H1 (cell line): ENCODE measurements around the gene GFPT1. TPM values are rescaled to one million over a fixed set of nuclear protein-coding genes. Genes with fewer than 3 reads are reported as not detected.

Experiments
- CTCF ChIA-PET: fragments of 300-600 bp; sonication (Branson Sonifier 250); formaldehyde crosslinking; loops from one replicate; lab custom pipeline; 2021; ENCODE audit not compliant: partially characterized antibody; lab: Charles Lee
- POLR2A ChIA-PET: fragments of 300-600 bp; sonication (Branson Sonifier 250); formaldehyde crosslinking; loops from one replicate; lab custom pipeline; 2021; ENCODE audit warnings: inconsistent platforms; ENCODE audit not compliant: partially characterized antibody; lab: Charles Lee
- DNase-seq, 2 experiments: peaks; one replicate each; pipeline versions ENCODE4 v3.0.0 to v3.0.0-alpha.2; 2010 to 2022; ENCODE audit warnings: low spot score in 2 of 2, low read depth in 1 of 2, mixed read lengths in 1 of 2
- FAIRE-seq: peaks from 2 replicates; lab custom pipeline; 2011; peaks lifted over from hg19 to GRCh38; lab: Jason Lieb, UNC
- H2AFZ ChIP-seq: 2 replicates; pipeline ENCODE4 v1.8.1; 2012; ENCODE audit warnings: low read length, inconsistent platforms
- H2AK5ac ChIP-seq: 2 replicates; pipeline ENCODE4 v1.6.1; 2013; ENCODE audit warnings: low read depth, low read length
- H2BK120ac ChIP-seq: replicated peaks from 2 replicates; pipeline ENCODE3; 2013; ENCODE audit warnings: low read depth, low read length, inconsistent platforms
- H2BK12ac ChIP-seq: 2 replicates; pipeline ENCODE4 v1.6.1; 2013; ENCODE audit warnings: low read depth, low read length
- H2BK15ac ChIP-seq: 2 replicates; pipeline ENCODE4 v1.6.1; 2013; ENCODE audit warnings: low read length
- H2BK20ac ChIP-seq: 2 replicates; pipeline ENCODE4 v1.6.1; 2013; ENCODE audit warnings: low read length
- H2BK5ac ChIP-seq: 2 replicates; pipeline ENCODE4 v1.6.1; 2013; ENCODE audit warnings: low read depth, low read length
- H3K14ac ChIP-seq: 2 replicates; pipeline ENCODE4 v1.6.1; 2013; ENCODE audit warnings: inconsistent platforms; ENCODE audit not compliant: insufficient read length
- H3K18ac ChIP-seq: 2 replicates; pipeline ENCODE4 v1.6.1; 2013; ENCODE audit warnings: low read length; ENCODE audit errors: extremely low read depth
- H3K23ac ChIP-seq: 2 replicates; pipeline ENCODE4 v1.6.1; 2013; ENCODE audit warnings: inconsistent platforms; ENCODE audit not compliant: insufficient read length
- H3K23me2 ChIP-seq: 2 replicates; pipeline ENCODE4 v1.6.1; 2013; ENCODE audit warnings: low read depth, low read length
- H3K27ac ChIP-seq: 2 replicates; pipeline ENCODE4 v1.6.1; 2011; ENCODE audit warnings: low read depth, low read length, inconsistent platforms
- H3K27me3 ChIP-seq, 4 experiments: replicated peaks in 1 of 4; 1 replicate in 1 of 4; 2 replicates in 3 of 4; pipeline versions ENCODE4 v1.6.1 to v1.8.1; 2011 to 2013; ENCODE audit warnings: low read length in 3 of 4, mild to moderate bottlenecking in 3 of 4, inconsistent platforms in 2 of 4, mixed read lengths in 2 of 4, moderate library complexity in 1 of 4; ENCODE audit not compliant: control insufficient read depth in 3 of 4, insufficient read depth in 3 of 4; ENCODE audit errors: extremely low read depth in 1 of 4
- H3K36me3 ChIP-seq, 4 experiments: 2 replicates each; pipeline versions ENCODE4 v1.6.1 to v1.8.1; 2011 to 2013; ENCODE audit warnings: mild to moderate bottlenecking in 4 of 4, low read length in 3 of 4, moderate library complexity in 2 of 4, control low read depth in 1 of 4, inconsistent platforms in 1 of 4; ENCODE audit not compliant: insufficient read depth in 4 of 4, control insufficient read depth in 2 of 4
- H3K4ac ChIP-seq: replicated peaks from 2 replicates; pipeline ENCODE3; 2013; ENCODE audit warnings: low read length, low read depth, mixed read lengths, inconsistent platforms; ENCODE audit not compliant: insufficient read length
- H3K4me1 ChIP-seq, 4 experiments: replicated peaks in 1 of 4; 1 replicate in 1 of 4; 2 replicates in 3 of 4; pipeline versions ENCODE4 v1.6.1 to v1.8.1; 2011 to 2013; ENCODE audit warnings: low read length in 3 of 4, inconsistent platforms in 2 of 4, mixed read lengths in 1 of 4; ENCODE audit not compliant: insufficient read depth in 4 of 4, control insufficient read depth in 3 of 4
- H3K4me2 ChIP-seq, 2 experiments: 2 replicates each; pipeline versions ENCODE4 v1.6.1 to v1.8.1; 2011 to 2013; ENCODE audit warnings: low read depth in 2 of 2, low read length in 2 of 2, control low read depth in 1 of 2, inconsistent platforms in 1 of 2, mild to moderate bottlenecking in 1 of 2; ENCODE audit not compliant: insufficient read depth in 1 of 2
- H3K4me3 ChIP-seq, 4 experiments: fragments of 200-600, 300-600 bp in 1 of 4; sonication (generic), shearing (Covaris generic), sonication (Bioruptor Twin) in 1 of 4; 2 replicates each; pipeline versions ENCODE4 v1.5.1 to v1.8.1; 2011 to 2016; ENCODE audit warnings: low read length in 4 of 4, low read depth in 3 of 4, control low read depth in 2 of 4, inconsistent platforms in 2 of 4, mild to moderate bottlenecking in 2 of 4, mixed read lengths in 1 of 4, moderate library complexity in 1 of 4; ENCODE audit not compliant: insufficient read depth in 2 of 4; ENCODE audit errors: extremely low read depth in 1 of 4
- H3K56ac ChIP-seq: replicated peaks from 2 replicates; pipeline ENCODE3; 2013; ENCODE audit warnings: low read depth, mild to moderate bottlenecking, mixed read lengths, low read length, inconsistent platforms; ENCODE audit not compliant: insufficient read length
- H3K79me1 ChIP-seq: 2 replicates; pipeline ENCODE4 v1.6.1; 2013; ENCODE audit warnings: low read depth, low read length, control low read depth
- H3K79me2 ChIP-seq, 2 experiments: 2 replicates each; pipeline versions ENCODE4 v1.6.1 to v1.8.1; 2012 to 2013; ENCODE audit warnings: low read length in 2 of 2, mild to moderate bottlenecking in 2 of 2, inconsistent platforms in 1 of 2; ENCODE audit not compliant: insufficient read depth in 2 of 2, control insufficient read depth in 1 of 2
- H3K9ac ChIP-seq, 4 experiments: replicated peaks in 1 of 4; 1 replicate in 1 of 4; 2 replicates in 3 of 4; pipeline versions ENCODE4 v1.6.1 to v1.8.1; 2011 to 2013; ENCODE audit warnings: low read depth in 3 of 4, low read length in 3 of 4, control low read depth in 2 of 4, mild to moderate bottlenecking in 2 of 4, moderate library complexity in 2 of 4, inconsistent platforms in 1 of 4; ENCODE audit errors: extremely low read depth in 1 of 4
- H3K9me3 ChIP-seq, 2 experiments: 2 replicates each; pipeline versions ENCODE4 v1.6.1 to v1.8.1; 2012 to 2013; ENCODE audit warnings: mild to moderate bottlenecking in 2 of 2, moderate library complexity in 2 of 2, control low read depth in 1 of 2, inconsistent platforms in 1 of 2, low read depth in 1 of 2, low read length in 1 of 2, mixed read lengths in 1 of 2; ENCODE audit not compliant: insufficient read depth in 2 of 2
- H4K20me1 ChIP-seq, 2 experiments: replicated peaks in 1 of 2; 2 replicates each; pipeline versions ENCODE3 to v1.8.1; 2011 to 2013; ENCODE audit warnings: inconsistent platforms in 2 of 2, low read length in 2 of 2, mild to moderate bottlenecking in 1 of 2; ENCODE audit not compliant: insufficient read depth in 2 of 2, control insufficient read depth in 1 of 2
- H4K5ac ChIP-seq: 2 replicates; pipeline ENCODE4 v1.6.1; 2013; ENCODE audit warnings: low read length, low read depth, mixed read lengths, inconsistent platforms; ENCODE audit not compliant: insufficient read length
- H4K8ac ChIP-seq: 2 replicates; pipeline ENCODE4 v1.8.0; 2013; ENCODE audit warnings: mild to moderate bottlenecking, moderate library complexity, low read length, inconsistent platforms; ENCODE audit not compliant: insufficient read depth; ENCODE audit errors: extremely low read depth
- H4K91ac ChIP-seq: replicated peaks from 2 replicates; pipeline ENCODE3; 2013; ENCODE audit warnings: low read length, mixed read lengths, inconsistent platforms; ENCODE audit not compliant: insufficient read length
- CBX5 ChIP-seq: fragments of 300-800, 300-1000 bp; sonication (generic); IDR thresholded peaks from 2 replicates; pipeline ENCODE4 v1.7.1; 2016; ENCODE audit warnings: antibody characterized with exemption, low read length, low read depth
- EGR1 ChIP-seq: IDR thresholded peaks from 2 replicates; pipeline ENCODE4 v1.6.1; 2011; ENCODE audit warnings: low read depth, low read length, borderline replicate concordance
- MAFK ChIP-seq: IDR thresholded peaks from 2 replicates; pipeline ENCODE4 v1.6.1; 2012; ENCODE audit warnings: low read depth, mild to moderate bottlenecking, improper control_type of control experiment, low read length
- SP2 ChIP-seq: IDR thresholded peaks from 2 replicates; pipeline ENCODE4 v1.6.1; 2012; ENCODE audit warnings: mild to moderate bottlenecking, low read length, inconsistent platforms
- TAF7 ChIP-seq: optimal IDR thresholded peaks from 2 replicates; pipeline ENCODE3; 2011; ENCODE audit warnings: low read depth, mild to moderate bottlenecking, inconsistent platforms, low read length, moderate library complexity, borderline replicate concordance
- WGBS, 2 experiments: shearing (Covaris generic) in 1 of 2; methylation state at CpG; one replicate each; pipeline versions ENCODE4 v1.1.6 to v1.1.7; 2013 to 2015; ENCODE audit warnings: low lambda C conversion rate in 2 of 2, mixed read lengths in 2 of 2, inconsistent platforms in 1 of 2, low coverage in 1 of 2, missing lambda C conversion rate in 1 of 2; ENCODE audit not compliant: insufficient replicate concordance in 2 of 2, insufficient coverage in 1 of 2, insufficient read length in 1 of 2; ENCODE audit errors: extremely low coverage in 1 of 2, missing lambda C conversion rate in 1 of 2; 5-methylcytosine and 5-hydroxymethylcytosine counted together
- polyA plus RNA-seq, 7 experiments: library from polyadenylated mRNA; depleted of rRNA in 3 of 7; stranded (reverse) in 5 of 7; unstranded in 2 of 7; fragments of >200 nt in 5 of 7; fragments of 200-250 nt in 2 of 7; gene quantifications; 1 replicate in 5 of 7; 2 replicates in 1 of 7; 4 replicates in 1 of 7; pipeline versions ENCODE4 v1.2.1 to v1.2.3, GENCODE V29; 2011 to 2013; ENCODE audit warnings: missing spikeins in 2 of 7, mixed read lengths in 2 of 7
- total RNA-seq: library from RNA; stranded (reverse); fragmentation: NEBNext Ultra II Directional; extraction: Animal tissue kit (Norgen Biotek cat#: 25700); gene quantifications from 2 replicates; pipeline ENCODE4 v1.2.1, GENCODE V29; 2021
- TF ChIP-seq, protein P1 (sequence below): IDR thresholded peaks from 2 replicates; pipeline ENCODE4 v1.6.1; 2012; ENCODE audit warnings: inconsistent platforms

The GFPT1 gene
- total and polyA plus RNA-seq, 2 of the 8 experiments (the other 6 are each of a cell fraction or from before 2014, with no cell fraction given), result 13.3 to 76.2 TPM

DNA sequence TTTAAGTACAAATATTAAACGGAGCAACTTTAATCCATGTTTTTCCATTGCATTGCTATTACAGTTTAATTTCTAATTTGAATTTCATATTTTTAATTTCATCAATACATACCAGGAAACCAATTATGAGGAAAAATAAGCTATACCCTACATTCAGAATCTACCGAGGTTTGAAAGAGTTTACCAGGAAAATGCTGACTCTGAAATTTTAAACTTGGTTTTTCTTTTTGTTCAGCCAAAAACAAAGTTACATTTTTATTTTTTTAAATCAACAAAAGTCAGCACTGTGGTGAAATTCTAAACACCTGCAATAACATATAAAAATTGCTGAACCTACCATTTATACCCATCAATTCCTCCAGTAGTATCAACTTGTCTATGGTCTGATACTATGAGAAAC, 53.7 kb downstream of the GFPT1 start:
- H3K9ac ChIP-seq, result no peak overlapping the region
- H2BK12ac ChIP-seq, result no peak overlapping the region
- H3K4me1 ChIP-seq, result no peaks in the 10 kb centered on the region
- H3K23me2 ChIP-seq, result no peaks in the 10 kb centered on the region
- H4K20me1 ChIP-seq, result peaks cover 0 to 1% of the 10 kb centered on the region in 2 experiments
- no peak overlapping the region for H3K23ac ChIP-seq
- WGBS, 2 experiments, result 93% methylated on average over 2 of the region's 2 CpGs; no CpG with 5 or more reads in 1 of the 2 experiments
- no peak overlapping the region for H3K18ac ChIP-seq
- H4K5ac ChIP-seq, result no peak overlapping the region
- no peak overlapping the region for H3K56ac ChIP-seq
- no peak for TF ChIP-seq TAF7
- TF ChIP-seq MAFK, result peak; percentile 68; the same call in 1 of the 2 replicates
- no peak for TF ChIP-seq CBX5
- TF ChIP-seq EGR1, result no peak
- TF ChIP-seq SP2, result no peak
- TF ChIP-seq, protein P1, sequence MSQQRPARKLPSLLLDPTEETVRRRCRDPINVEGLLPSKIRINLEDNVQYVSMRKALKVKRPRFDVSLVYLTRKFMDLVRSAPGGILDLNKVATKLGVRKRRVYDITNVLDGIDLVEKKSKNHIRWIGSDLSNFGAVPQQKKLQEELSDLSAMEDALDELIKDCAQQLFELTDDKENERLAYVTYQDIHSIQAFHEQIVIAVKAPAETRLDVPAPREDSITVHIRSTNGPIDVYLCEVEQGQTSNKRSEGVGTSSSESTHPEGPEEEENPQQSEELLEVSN, result no peak
- no peak overlapping the region for H3K14ac ChIP-seq
- H2BK5ac ChIP-seq, result no peak overlapping the region
- DNase-seq (no peak), FAIRE-seq (no peak)
- no peaks in the 10 kb centered on the region for H3K9me3 ChIP-seq
- CTCF ChIA-PET, result interaction anchor here (0.6 kb wide), 1 partner anchor 311 kb away, joined by 3 read pairs; no protein-coding TSS in a partner anchor
- no peaks in the 10 kb centered on the region for H3K79me2 ChIP-seq
- no peak overlapping the region for H4K91ac ChIP-seq
- H2BK15ac ChIP-seq, result no peak overlapping the region
- H3K27me3 ChIP-seq, result no peaks in the 10 kb centered on the region
- POLR2A ChIA-PET, result no interaction called here
- no peak overlapping the region for H3K4me3 ChIP-seq
- no peaks in the 10 kb centered on the region for H3K79me1 ChIP-seq
- no peak overlapping the region for H2BK120ac ChIP-seq
- no peak overlapping the region for H4K8ac ChIP-seq
- no peak overlapping the region for H3K4ac ChIP-seq
- no peak overlapping the region for H2BK20ac ChIP-seq
- no peak overlapping the region for H2AFZ ChIP-seq
- H3K4me2 ChIP-seq, result no peak overlapping the region
- no peak overlapping the region for H2AK5ac ChIP-seq
- no peak overlapping the region for H3K27ac ChIP-seq
- H3K36me3 ChIP-seq, result peaks cover 2 to 48% (median 21%) of the 10 kb centered on the region in 4 experiments; a peak in 7 of 8 replicates
